Measurements from ENCODE around the gene S1PR3. TPM values are rescaled to one million over a fixed set of nuclear protein-coding genes. Genes with fewer than 3 reads are reported as not detected.

The S1PR3 gene
- total RNA-seq, 1 donor = 3.3 TPM

- no peaks in the 10 kb centered on the region for H4K20me1 ChIP-seq (ENCODE audit: insufficient read depth, low read length)
- H3K79me2 ChIP-seq (ENCODE audit: insufficient read depth, low read length) = no peaks in the 10 kb centered on the region
- DNase-seq (ENCODE audit: insufficient read length, low spot score, missing footprints) = no peak
- H3K9me3 ChIP-seq (ENCODE audit: low read depth, low read length) = no peaks in the 10 kb centered on the region
- TF ChIP-seq, protein P1, sequence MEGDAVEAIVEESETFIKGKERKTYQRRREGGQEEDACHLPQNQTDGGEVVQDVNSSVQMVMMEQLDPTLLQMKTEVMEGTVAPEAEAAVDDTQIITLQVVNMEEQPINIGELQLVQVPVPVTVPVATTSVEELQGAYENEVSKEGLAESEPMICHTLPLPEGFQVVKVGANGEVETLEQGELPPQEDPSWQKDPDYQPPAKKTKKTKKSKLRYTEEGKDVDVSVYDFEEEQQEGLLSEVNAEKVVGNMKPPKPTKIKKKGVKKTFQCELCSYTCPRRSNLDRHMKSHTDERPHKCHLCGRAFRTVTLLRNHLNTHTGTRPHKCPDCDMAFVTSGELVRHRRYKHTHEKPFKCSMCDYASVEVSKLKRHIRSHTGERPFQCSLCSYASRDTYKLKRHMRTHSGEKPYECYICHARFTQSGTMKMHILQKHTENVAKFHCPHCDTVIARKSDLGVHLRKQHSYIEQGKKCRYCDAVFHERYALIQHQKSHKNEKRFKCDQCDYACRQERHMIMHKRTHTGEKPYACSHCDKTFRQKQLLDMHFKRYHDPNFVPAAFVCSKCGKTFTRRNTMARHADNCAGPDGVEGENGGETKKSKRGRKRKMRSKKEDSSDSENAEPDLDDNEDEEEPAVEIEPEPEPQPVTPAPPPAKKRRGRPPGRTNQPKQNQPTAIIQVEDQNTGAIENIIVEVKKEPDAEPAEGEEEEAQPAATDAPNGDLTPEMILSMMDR (IDR thresholded peaks at IDR 0.05; ENCODE audit: extremely low read depth, low read depth, low read length) = no peak
- H3K27me3 ChIP-seq (ENCODE audit: insufficient read depth, low read length) = no peaks in the 10 kb centered on the region
- H2AFZ ChIP-seq (ENCODE audit: low read length) = no peak overlapping the region
- no peak overlapping the region for H3K4me3 ChIP-seq (ENCODE audit: insufficient read depth, low read length)
- H3K4me1 ChIP-seq (ENCODE audit: insufficient read depth, low read length) = peaks cover 3% of the 10 kb centered on the region
- H3K4me2 ChIP-seq (ENCODE audit: insufficient read depth, low read length) = no peak overlapping the region
- no peak overlapping the region for H3K27ac ChIP-seq (ENCODE audit: low read depth, low read length)
- H3K36me3 ChIP-seq (ENCODE audit: insufficient read depth, low read length) = no peaks in the 10 kb centered on the region
Measured at GRCh38 chr9:89032661-89033060, 41.4 kb downstream of the S1PR3 start.

DNA sequence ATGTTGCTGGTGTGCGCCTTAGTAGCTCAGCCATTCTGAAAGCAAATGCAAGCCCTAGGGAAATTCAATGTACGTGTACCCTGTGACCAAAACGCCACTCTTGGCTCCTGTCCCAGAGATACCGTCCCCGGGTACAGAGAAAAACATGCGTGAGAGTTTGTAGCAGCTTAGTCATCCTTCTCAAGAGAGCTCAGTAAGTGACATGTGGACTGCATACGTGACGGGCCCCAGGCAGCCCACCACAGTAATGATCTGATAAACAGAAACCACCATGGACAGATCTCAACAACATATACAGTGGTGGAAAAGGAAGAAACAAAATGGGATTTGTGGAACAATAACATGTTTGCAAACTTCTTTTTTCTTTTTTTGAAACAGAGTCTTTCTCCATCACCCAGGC is 45.1 kb downstream of the S1PR3 start:
- TF ChIP-seq, protein P1 (IDR thresholded peaks at IDR 0.05; ENCODE audit: extremely low read depth, low read depth, low read length) = no peak
- H4K20me1 ChIP-seq (ENCODE audit: insufficient read depth, low read length) = no peaks in the 10 kb centered on the region
- H3K4me1 ChIP-seq (ENCODE audit: insufficient read depth, low read length) = peaks cover 16% of the 10 kb centered on the region
- no peaks in the 10 kb centered on the region for H3K27me3 ChIP-seq (ENCODE audit: insufficient read depth, low read length)
- H3K27ac ChIP-seq (ENCODE audit: low read depth, low read length) = no peak overlapping the region
- H3K4me3 ChIP-seq (ENCODE audit: insufficient read depth, low read length) = no peak overlapping the region
- no peak for DNase-seq (ENCODE audit: insufficient read length, low spot score, missing footprints)
- no peak overlapping the region for H2AFZ ChIP-seq (ENCODE audit: low read length)
- no peaks in the 10 kb centered on the region for H3K36me3 ChIP-seq (ENCODE audit: insufficient read depth, low read length)
- no peaks in the 10 kb centered on the region for H3K79me2 ChIP-seq (ENCODE audit: insufficient read depth, low read length)
- no peaks in the 10 kb centered on the region for H3K9me3 ChIP-seq (ENCODE audit: low read depth, low read length)
- H3K4me2 ChIP-seq (ENCODE audit: insufficient read depth, low read length) = no peak overlapping the region

DNA sequence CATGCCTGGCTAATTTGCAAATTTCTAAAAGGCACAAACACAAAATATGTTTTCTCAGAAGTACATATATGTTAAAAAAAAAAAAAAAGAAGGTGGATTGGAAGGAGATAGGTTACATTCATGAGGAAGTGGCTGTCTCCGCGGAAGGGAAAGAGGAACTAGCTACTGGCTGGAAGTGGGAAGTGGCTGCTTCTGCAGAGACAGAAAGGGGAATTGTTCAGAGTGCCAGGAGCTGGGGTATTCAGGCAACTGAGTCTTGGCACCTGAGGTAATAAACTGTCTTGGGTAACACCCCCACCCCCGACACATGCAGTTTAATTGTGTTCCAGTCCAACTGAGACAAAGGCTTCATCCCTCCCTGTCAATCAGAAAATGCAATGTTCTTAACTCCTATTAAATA is 45.6 kb downstream of the S1PR3 start:
- Histone ChIP-seq H3K9me3 (ENCODE audit: low read depth, low read length) (no peaks in the 10 kb centered on the region), H3K27me3 (ENCODE audit: insufficient read depth, low read length) (no peaks in the 10 kb centered on the region), H3K4me2 (ENCODE audit: insufficient read depth, low read length) (no peak overlapping the region), H3K4me3 (ENCODE audit: insufficient read depth, low read length) (no peak overlapping the region), H3K79me2 (ENCODE audit: insufficient read depth, low read length) (no peaks in the 10 kb centered on the region), H3K4me1 (ENCODE audit: insufficient read depth, low read length) (peaks cover 16% of the 10 kb centered on the region), H3K36me3 (ENCODE audit: insufficient read depth, low read length) (no peaks in the 10 kb centered on the region), H4K20me1 (ENCODE audit: insufficient read depth, low read length) (no peaks in the 10 kb centered on the region), H2AFZ (ENCODE audit: low read length) (no peak overlapping the region), H3K27ac (ENCODE audit: low read depth, low read length) (no peak overlapping the region)
- no peak for DNase-seq (ENCODE audit: insufficient read length, low spot score, missing footprints)
- TF ChIP-seq, protein P1 (IDR thresholded peaks at IDR 0.05; ENCODE audit: extremely low read depth, low read depth, low read length) = no peak

- Histone ChIP-seq H3K79me2 (ENCODE audit: insufficient read depth, low read length) (no peaks in the 10 kb centered on the region), H3K4me2 (ENCODE audit: insufficient read depth, low read length) (no peak overlapping the region), H3K4me1 (ENCODE audit: insufficient read depth, low read length) (peaks cover 16% of the 10 kb centered on the region), H4K20me1 (ENCODE audit: insufficient read depth, low read length) (no peaks in the 10 kb centered on the region), H3K36me3 (ENCODE audit: insufficient read depth, low read length) (no peaks in the 10 kb centered on the region), H3K9me3 (ENCODE audit: low read depth, low read length) (no peaks in the 10 kb centered on the region), H2AFZ (ENCODE audit: low read length) (no peak overlapping the region), H3K27ac (ENCODE audit: low read depth, low read length) (no peak overlapping the region), H3K27me3 (ENCODE audit: insufficient read depth, low read length) (no peaks in the 10 kb centered on the region), H3K4me3 (ENCODE audit: insufficient read depth, low read length) (no peak overlapping the region)
- no peak for DNase-seq (ENCODE audit: insufficient read length, low spot score, missing footprints)
- TF ChIP-seq, protein P1 (IDR thresholded peaks at IDR 0.05; ENCODE audit: extremely low read depth, low read depth, low read length) = no peak
Measured at GRCh38 chr9:89037346-89037745, 46.1 kb downstream of the S1PR3 start.
